Measurements from ENCODE around the gene RAB25. TPM values are rescaled to one million over a fixed set of nuclear protein-coding genes. Genes with fewer than 3 reads are reported as not detected.
A peak's percentile ranks its signal among the peaks of the same experiment; 100 is the strongest.

The RAB25 gene
- total and polyA plus RNA-seq, 2 of the 13 experiments (the other 11 are each of a cell fraction or from before 2014, with no cell fraction given): 0.20 to 0.22 TPM

DNA sequence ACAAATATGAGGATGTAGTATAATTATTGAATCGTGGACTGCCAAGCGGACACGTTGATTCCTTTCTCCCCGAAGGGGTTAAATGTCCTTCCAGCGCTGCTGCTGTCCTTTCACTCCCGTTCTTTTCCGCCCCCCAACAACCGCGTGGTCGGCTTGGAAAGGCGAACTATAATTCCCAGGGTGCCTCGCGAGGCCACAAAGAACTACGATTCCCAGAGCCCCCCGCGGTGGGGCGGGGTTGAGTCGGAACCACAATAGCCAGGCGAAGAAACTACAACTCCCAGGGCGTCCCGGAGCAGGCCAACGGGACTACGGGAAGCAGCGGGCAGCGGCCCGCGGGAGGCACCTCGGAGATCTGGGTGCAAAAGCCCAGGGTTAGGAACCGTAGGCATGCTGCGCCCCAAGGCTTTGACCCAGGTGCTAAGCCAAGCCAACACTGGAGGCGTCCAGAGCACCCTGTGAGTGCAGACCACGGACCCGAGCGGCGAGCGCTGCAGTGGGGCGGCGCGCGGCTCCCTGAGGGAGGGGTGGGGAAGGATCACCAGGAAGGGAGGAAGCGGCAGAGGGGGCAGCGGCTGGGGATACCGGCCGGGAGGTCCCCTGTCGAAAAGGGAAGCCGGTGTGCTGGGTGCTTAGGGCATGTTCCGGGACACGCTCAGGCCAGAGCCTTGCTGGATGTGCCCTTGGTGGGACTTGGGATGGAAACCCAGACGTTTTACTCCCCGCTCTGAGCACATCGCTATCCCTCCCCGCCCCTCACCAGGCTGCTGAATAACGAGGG lies 6.3 kb upstream of the RAB25 start, which contains the start of gene LAMTOR2 (continued):
- TF ChIP-seq MLX (CRISPR knock-in tag; IDR thresholded peaks at IDR 0.05) (peak; percentile 0; the same call in 1 of the 2 replicates), ZBTB3 (CRISPR knock-in tag; IDR thresholded peaks at IDR 0.05; ENCODE audit: borderline replicate concordance, low read depth) (0 out of 2 replicates have a peak, but pooled peaks have one; percentile 17), SNAPC2 (CRISPR knock-in tag; IDR thresholded peaks at IDR 0.05) (no peak), FOXK1 (CRISPR knock-in tag; IDR thresholded peaks at IDR 0.05; ENCODE audit: borderline replicate concordance, low read depth) (peak; percentile 95), CCDC6 (CRISPR knock-in tag; IDR thresholded peaks at IDR 0.05) (peak; percentile 45; the same call in 1 of the 2 replicates), ZNF567 (CRISPR knock-in tag; IDR thresholded peaks at IDR 0.05; ENCODE audit: borderline replicate concordance) (0 out of 2 replicates have a peak, but pooled peaks have one; percentile 57), PAX8 (CRISPR knock-in tag; IDR thresholded peaks at IDR 0.05; ENCODE audit: borderline replicate concordance) (no peak), U2AF2 (IDR thresholded peaks at IDR 0.05; ENCODE audit: low read depth, low read length) (no peak), PRPF4 (IDR thresholded peaks at IDR 0.05; ENCODE audit: low read depth, low read length, poor library complexity, severe bottlenecking) (peak; percentile 20), ZNF484 (CRISPR knock-in tag; IDR thresholded peaks at IDR 0.05; ENCODE audit: borderline replicate concordance, low read depth) (no peak), U2AF1 (optimal IDR thresholded peaks at IDR 0.05; ENCODE audit: low read depth, low read length) (peak; percentile 76), TAF1 (CRISPR knock-in tag; IDR thresholded peaks at IDR 0.05) (peak; percentile 78; the same call in 1 of the 2 replicates), REL (CRISPR knock-in tag; conservative IDR thresholded peaks at IDR 0.05) (no peak), POLR2AphosphoS5 (IDR thresholded peaks at IDR 0.05; ENCODE audit: low read depth, low read length) (peak; percentile 85), EED (CRISPR knock-in tag; IDR thresholded peaks at IDR 0.05) (peak; percentile 67; the same call in 1 of the 2 replicates), MAFG (CRISPR knock-in tag; IDR thresholded peaks at IDR 0.05) (no peak), NCOA2 (CRISPR knock-in tag; IDR thresholded peaks at IDR 0.05) (peak; percentile 51; the same call in 1 of the 2 replicates), SUZ12 (IDR thresholded peaks at IDR 0.05; ENCODE audit: low read depth, low read length) (peak; percentile 95), ZNF30 (CRISPR knock-in tag; IDR thresholded peaks at IDR 0.05) (0 out of 2 replicates have a peak, but pooled peaks have one; percentile 19)
- TF ChIP-seq, protein P1, sequence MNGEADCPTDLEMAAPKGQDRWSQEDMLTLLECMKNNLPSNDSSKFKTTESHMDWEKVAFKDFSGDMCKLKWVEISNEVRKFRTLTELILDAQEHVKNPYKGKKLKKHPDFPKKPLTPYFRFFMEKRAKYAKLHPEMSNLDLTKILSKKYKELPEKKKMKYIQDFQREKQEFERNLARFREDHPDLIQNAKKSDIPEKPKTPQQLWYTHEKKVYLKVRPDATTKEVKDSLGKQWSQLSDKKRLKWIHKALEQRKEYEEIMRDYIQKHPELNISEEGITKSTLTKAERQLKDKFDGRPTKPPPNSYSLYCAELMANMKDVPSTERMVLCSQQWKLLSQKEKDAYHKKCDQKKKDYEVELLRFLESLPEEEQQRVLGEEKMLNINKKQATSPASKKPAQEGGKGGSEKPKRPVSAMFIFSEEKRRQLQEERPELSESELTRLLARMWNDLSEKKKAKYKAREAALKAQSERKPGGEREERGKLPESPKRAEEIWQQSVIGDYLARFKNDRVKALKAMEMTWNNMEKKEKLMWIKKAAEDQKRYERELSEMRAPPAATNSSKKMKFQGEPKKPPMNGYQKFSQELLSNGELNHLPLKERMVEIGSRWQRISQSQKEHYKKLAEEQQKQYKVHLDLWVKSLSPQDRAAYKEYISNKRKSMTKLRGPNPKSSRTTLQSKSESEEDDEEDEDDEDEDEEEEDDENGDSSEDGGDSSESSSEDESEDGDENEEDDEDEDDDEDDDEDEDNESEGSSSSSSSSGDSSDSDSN (CRISPR knock-in tag; IDR thresholded peaks at IDR 0.05): peak; percentile 80
- TF ChIP-seq, protein P2, sequence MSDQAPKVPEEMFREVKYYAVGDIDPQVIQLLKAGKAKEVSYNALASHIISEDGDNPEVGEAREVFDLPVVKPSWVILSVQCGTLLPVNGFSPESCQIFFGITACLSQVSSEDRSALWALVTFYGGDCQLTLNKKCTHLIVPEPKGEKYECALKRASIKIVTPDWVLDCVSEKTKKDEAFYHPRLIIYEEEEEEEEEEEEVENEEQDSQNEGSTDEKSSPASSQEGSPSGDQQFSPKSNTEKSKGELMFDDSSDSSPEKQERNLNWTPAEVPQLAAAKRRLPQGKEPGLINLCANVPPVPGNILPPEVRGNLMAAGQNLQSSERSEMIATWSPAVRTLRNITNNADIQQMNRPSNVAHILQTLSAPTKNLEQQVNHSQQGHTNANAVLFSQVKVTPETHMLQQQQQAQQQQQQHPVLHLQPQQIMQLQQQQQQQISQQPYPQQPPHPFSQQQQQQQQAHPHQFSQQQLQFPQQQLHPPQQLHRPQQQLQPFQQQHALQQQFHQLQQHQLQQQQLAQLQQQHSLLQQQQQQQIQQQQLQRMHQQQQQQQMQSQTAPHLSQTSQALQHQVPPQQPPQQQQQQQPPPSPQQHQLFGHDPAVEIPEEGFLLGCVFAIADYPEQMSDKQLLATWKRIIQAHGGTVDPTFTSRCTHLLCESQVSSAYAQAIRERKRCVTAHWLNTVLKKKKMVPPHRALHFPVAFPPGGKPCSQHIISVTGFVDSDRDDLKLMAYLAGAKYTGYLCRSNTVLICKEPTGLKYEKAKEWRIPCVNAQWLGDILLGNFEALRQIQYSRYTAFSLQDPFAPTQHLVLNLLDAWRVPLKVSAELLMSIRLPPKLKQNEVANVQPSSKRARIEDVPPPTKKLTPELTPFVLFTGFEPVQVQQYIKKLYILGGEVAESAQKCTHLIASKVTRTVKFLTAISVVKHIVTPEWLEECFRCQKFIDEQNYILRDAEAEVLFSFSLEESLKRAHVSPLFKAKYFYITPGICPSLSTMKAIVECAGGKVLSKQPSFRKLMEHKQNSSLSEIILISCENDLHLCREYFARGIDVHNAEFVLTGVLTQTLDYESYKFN (CRISPR knock-in tag; conservative IDR thresholded peaks at IDR 0.05): 0 out of 2 replicates have a peak, but pooled peaks have one; percentile 35
- TF ChIP-seq, protein P3, sequence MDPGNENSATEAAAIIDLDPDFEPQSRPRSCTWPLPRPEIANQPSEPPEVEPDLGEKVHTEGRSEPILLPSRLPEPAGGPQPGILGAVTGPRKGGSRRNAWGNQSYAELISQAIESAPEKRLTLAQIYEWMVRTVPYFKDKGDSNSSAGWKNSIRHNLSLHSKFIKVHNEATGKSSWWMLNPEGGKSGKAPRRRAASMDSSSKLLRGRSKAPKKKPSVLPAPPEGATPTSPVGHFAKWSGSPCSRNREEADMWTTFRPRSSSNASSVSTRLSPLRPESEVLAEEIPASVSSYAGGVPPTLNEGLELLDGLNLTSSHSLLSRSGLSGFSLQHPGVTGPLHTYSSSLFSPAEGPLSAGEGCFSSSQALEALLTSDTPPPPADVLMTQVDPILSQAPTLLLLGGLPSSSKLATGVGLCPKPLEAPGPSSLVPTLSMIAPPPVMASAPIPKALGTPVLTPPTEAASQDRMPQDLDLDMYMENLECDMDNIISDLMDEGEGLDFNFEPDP (CRISPR knock-in tag; conservative IDR thresholded peaks at IDR 0.05): no peak
